OCI-LY3 (cell line): ENCODE results near the gene TMEM176A.

Source experiments
- EZH2phosphoT487 ChIP-seq: fragments of 200-600 bp; shearing (Covaris generic); IDR thresholded peaks from 2 replicates; pipeline ENCODE4 v1.6.1; 2018; ENCODE audit warnings: antibody characterized with exemption, mixed run types, low read depth
- TF ChIP-seq, protein P1 (sequence below): fragments of 200-600, 300-600 bp; sonication (generic); IDR thresholded peaks from 2 replicates; pipeline ENCODE4 v1.5.1; 2014; ENCODE audit warnings: antibody characterized with exemption, low read length, low read depth

DNA sequence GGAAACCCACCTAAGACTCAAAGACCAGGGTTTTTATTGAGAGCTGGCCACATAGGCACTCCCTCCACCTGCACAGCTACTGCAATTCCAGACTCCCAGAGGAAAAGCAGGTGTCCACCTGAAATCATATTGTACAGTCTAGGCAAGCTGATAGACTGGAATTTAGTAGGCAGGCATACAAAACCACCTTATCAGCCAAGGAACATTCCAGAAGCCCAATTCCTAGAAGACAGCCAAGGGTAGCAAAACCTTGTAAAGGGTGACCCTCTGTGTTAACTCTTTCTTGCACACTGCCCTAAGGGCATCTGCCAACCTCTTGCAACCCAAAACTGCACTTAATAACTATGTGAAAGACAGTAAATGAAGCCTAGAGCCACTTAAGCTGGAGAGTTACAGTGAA is 5.3 kb downstream of the TMEM176A start:
- TF ChIP-seq, protein P1, sequence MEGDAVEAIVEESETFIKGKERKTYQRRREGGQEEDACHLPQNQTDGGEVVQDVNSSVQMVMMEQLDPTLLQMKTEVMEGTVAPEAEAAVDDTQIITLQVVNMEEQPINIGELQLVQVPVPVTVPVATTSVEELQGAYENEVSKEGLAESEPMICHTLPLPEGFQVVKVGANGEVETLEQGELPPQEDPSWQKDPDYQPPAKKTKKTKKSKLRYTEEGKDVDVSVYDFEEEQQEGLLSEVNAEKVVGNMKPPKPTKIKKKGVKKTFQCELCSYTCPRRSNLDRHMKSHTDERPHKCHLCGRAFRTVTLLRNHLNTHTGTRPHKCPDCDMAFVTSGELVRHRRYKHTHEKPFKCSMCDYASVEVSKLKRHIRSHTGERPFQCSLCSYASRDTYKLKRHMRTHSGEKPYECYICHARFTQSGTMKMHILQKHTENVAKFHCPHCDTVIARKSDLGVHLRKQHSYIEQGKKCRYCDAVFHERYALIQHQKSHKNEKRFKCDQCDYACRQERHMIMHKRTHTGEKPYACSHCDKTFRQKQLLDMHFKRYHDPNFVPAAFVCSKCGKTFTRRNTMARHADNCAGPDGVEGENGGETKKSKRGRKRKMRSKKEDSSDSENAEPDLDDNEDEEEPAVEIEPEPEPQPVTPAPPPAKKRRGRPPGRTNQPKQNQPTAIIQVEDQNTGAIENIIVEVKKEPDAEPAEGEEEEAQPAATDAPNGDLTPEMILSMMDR, result no peak
- TF ChIP-seq EZH2phosphoT487, result no peak
